NCI-H1694 treated with DMSO at 0.1 percent for 48 hours (cell line): ENCODE measurements around the gene EIF4E2.

Experiments
- DNase-seq: peaks from one replicate; lab custom pipeline; 2025; lab: John Stamatoyannopoulos, UW

EIF4E2 gene

DNA sequence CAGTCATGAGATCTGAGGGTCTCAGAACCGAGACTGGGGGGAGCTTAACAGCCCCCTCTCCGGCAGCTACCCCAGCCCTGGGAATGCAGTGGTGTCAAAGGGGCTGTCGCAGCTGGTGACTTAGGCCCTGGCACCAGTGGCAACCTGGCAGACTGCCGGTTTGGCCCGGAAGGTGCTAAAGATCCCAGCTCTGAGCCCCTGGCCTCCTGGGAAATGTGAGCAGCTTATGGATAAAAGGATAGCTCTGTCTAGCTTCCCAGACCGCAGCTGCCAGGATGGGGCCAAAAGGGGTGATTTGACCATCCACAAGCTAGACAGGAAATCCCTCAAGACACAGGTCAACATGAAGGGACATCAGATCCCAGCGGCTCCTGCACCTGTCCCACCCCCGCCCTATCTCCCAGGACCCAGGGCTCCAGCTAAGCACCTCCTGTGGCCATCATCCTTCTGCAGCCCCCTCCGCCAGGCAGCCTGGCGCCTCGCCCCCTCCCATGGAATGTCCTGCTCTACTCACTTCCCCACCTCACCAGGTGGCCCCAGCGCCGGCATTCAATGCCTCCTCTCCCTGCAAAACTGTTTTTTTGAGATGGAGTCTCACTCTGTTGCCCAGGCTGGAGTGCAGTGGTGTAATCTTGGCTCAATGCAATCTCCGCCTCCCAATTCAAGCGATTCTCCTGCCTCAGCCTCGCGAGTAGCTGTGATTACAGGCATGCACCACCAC is 49.7 kb downstream of the EIF4E2 start:
- DNase-seq: no peak

DNA sequence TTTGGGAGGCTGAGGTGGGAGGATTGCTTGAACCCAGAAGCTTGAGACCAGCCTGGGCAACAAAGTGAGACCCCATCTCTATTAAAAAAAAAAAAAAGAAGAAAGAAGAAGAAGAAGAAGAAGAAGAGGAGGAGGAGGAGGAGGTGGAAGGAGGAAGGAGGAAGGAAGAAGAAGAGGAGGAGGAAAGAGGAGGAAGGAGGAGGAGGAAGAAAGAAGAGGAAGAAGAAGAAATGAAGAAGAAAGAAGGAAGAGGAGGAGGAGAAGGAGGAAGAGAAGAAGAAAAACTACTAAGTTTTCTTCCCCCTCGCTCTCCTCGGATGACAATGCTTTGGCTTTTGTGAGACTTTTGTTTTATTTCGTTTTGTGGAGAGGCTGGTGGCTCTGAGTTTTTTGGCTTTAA is 52.8 kb downstream of the EIF4E2 start:
- no peak for DNase-seq

DNA sequence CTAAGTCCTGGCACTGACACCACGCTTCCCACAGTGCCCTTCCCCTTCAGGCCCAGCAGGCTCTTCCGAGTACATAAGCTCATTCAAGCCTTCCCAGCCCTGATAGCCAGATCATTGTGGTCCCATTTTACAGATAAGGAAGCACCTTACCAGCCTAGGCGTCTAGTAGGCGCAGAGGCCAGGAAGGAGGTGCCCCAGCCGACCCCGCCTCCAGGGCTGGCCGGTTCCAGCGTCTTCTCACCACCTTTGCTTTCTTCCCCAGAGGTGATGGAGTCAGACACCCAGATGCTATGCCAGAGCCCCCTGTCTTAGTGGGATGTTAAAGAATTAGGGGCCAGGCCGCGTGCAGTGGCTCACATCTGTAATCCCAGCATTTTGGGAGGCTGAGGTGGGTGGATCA is 54.0 kb downstream of the EIF4E2 start:
- DNase-seq: no peak

DNA sequence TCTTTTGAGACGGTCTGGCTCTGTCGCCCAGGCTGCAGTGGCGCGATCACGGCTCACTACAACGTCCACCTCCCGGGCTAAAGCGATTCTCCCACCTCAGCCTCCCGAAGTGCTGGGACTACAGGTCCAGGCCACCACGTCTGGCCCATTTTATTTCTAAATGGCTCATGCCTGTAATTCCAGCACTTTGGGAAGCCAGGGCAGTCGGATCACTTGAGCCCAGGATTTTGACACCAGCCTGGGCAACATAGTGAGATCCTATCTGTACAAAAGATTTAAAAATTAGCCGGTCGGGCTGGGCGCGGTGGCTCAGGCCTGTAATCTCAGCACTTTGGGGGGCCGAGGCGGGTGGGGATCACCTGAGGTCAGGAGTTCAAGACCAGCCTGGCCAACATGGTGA is 56.5 kb downstream of the EIF4E2 start:
- DNase-seq: no peak

DNA sequence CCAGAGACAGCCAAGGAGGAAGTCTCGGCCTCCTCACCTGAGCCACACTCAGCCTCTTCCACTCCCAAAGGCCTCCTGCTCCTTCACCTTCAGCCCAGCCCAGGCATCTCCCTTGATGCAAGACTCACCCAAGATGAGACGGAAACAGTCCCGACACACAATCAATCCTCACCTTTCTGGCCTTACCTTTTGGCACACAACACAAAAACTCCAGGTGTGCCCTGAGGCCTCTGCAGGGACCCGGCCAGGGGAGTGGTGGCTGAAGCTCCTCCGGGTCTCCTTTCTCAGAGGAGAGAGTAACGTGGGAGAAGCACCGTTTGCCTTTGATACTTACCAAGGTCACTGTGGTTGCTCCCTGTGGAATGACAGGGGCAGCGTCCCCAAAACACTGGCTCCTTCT is 59.1 kb downstream of the EIF4E2 start:
- DNase-seq: no peak

DNA sequence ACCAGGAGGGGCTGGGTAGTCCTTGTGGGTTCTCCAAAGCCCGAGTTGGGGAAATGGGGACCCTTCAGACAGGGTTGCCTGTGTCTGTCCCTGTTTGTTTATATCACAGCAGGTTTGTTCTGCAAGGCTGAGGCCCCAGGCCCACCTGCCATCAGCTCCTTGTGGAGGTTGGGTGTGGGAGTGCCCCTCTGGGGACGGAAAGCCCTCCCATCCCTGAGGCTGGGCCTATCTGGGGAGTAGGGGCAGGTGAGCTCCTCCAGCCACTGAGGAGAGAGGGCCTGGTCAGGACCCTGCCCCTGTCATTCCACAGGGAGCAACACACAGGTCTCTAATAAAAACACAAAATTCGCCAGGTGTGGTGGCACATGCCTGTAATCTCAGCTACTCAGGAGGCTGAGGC is 59.6 kb downstream of the EIF4E2 start:
- no peak for DNase-seq

DNA sequence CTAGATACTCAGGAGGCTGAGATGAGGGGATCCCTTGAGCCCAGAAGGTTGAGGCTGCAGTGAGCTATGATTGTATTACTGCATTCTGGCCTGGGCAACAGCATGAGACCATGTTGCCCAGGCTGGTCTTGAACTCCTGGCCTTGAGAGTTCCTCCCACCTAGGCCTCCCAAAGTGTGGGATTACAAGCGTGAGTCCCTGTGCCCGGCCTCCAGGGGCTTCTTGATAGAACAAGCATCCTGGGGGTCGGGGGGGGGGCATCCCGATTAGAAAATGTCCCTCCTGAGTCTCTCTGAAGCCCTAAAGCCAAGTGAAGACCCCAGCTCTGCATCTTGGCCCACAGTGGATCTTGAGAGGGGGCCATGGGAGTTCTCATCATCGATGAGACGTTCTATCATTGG is 60.6 kb downstream of the EIF4E2 start:
- DNase-seq: no peak

DNA sequence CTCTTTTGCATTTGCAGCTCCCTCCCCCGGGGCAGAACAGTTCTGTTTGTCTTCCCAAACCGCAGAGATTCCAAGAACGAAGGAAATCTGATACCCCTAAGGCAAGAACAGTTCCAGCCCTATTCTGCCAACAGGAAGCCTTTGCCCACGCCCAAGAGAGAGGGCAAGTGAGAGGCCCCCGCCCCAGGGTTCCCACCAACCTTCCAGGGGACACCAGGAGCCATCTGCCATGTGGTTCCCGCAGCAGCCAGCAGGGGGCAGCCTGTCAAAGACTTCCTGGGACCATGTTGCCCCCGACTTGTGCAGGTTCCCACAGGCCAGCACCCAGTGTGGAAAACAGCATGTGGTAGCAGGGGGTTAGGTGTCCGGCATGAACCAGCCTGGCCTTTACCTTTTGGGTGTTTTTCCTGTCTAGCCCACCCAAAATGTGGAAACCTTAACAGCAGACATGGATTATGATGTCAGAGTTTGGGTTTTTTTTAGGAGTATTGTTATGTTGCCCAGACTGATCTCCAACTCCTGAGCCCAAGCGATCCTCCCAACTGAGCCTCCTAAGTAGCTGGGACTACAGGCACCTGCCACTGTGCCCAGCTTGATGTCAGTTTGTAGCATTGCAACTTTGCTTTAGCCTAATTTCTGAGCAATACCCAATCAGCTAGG is 61.2 kb downstream of the EIF4E2 start:
- peak; percentile 30 for DNase-seq

DNA sequence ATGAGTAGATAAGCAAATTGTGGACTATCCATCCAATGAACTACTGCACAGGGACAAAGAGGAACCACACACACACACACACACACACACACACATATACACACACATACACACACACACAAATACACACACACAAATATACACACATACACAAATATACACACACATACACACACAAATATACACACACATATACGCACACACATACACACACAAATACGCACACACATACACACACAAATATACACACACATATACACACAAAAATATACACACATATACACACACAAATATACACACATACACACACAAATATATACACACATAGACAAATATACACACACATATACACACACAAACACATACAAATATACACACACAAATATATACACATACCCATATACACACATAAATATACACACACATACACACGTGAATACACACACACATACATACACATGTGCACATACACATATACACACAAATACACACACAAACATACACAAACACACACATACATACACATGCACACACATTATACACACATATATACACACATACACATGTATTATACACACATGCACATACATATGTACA is 63.1 kb downstream of the EIF4E2 start:
- no peak for DNase-seq

DNA sequence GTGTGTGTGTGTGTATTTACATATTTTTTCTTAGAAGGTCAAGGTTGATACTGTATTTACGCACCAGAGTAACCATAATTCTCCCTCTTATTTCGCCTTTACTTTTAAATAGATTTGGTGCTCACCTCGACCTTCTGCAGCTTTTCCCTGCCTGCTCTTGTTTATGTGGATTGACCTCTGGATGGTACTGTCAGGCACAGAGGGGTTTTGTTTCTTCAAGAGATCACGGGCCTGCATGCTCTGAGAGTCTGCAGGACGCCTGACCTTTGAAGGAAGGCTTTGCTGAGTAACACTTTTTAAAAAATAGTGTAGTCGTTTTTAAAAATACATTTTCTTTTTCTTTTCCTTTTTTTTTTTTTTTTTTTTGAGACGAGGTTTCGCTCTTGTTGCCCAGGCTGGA is 64.8 kb downstream of the EIF4E2 start:
- no peak for DNase-seq
